Hair follicular keratinocyte (primary cell): ENCODE results near the gene SSR4. TPM values are rescaled to one million over a fixed set of nuclear protein-coding genes. Genes with fewer than 3 reads are reported as not detected.

Experiments used
- total RNA-seq: library from RNA; depleted of rRNA; stranded (reverse); fragments of >200 nt; gene quantifications from 2 replicates; pipeline ENCODE4 v1.2.3, GENCODE V29; 2015

SSR4 gene
- 192 and 305 TPM in 2 replicates for total RNA-seq

DNA sequence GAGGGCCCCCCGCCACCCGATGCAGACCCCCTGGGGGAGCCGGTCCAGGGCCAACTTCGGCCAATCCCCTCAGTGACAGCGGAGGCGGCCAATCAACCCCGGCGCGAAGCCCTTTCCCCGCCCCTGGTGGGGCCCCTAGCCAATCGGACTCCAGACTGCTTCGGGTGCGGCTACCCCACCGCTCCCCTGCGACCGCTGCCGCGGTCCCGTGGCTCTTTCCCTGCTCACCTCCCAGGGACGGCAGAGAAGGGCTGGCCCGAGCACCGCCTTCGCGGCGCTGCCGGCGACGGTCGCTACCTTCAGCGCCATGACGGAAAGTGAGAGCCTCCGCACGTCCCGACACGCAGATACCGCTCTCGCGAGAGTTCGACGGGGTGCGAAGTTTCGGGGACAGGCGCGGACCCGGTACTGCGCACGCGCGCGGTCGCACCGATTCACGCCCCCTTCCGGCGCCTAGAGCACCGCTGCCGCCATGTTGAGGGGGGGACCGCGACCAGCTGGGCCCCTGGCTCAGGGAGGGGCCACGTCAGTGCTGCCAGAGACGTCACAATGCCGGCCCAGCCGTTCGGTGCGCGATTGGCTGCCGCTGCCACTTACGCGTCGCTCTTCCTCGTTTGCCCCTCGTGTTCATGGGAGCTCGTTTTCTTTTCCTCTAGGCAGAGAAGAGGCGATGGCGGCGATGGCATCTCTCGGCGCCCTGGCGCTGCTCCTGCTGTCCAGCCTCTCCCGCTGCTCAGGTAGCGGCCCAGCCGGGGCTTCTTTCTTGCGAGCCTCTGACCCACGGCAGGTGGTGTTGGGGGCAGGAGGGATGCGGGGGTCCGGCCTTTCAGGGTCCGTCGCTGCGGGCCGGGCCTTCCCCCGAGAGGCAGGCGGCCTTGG lies at the start of gene SSR4, which contains the start of gene IDH3G:
SSR4 (plus strand) TSS at position 651 of the 879 bp plus-strand sequence; CDS start at position 671, 20 bp downstream.
IDH3G (minus strand) TSS at position 358 of the 879 bp plus-strand sequence; CDS start at position 309, 49 bp downstream.

DNA sequence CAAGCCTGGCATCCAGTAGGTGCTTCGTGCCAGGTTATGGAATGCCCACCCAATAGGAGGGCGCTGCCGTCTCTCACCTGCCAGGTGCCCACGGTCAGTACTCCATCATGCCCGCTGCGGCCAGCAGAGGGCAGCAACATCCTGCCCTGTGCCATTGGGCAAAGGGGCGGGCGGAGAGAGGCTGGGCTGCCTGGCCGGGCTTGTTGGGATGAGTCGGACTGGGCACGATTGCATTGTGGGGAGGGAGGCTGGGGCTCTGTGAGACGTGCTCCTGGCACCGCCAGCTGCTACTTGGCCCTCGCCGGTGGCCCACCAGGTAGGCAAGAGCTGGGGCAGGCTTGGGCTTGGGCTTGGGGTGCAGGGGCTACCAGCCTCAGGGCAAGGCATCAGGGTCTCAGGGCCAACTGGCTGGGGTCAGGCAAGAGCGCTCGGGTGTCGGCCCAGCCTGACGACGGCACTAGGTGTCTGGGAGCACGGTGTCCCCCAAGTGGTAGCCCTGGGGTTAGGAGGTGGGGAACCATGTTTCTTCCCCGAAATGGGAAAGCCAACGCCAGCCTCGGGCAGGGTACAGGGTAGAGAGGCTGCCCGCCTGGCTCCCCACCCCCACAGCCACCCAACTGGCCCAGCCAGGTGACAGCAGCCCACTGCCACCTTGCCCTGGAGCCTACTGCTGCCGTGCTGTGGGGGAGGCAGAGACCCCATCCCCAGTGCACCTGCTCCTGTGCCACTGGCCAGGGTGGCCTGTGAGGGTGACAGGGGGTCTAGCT lies 30.3 kb upstream of the SSR4 start, which contains the start of gene PLXNB3:
PLXNB3 (plus strand) TSS at position 261 of the 767 bp plus-strand sequence. CDS start 1,287 bp downstream, outside the sequence.

DNA sequence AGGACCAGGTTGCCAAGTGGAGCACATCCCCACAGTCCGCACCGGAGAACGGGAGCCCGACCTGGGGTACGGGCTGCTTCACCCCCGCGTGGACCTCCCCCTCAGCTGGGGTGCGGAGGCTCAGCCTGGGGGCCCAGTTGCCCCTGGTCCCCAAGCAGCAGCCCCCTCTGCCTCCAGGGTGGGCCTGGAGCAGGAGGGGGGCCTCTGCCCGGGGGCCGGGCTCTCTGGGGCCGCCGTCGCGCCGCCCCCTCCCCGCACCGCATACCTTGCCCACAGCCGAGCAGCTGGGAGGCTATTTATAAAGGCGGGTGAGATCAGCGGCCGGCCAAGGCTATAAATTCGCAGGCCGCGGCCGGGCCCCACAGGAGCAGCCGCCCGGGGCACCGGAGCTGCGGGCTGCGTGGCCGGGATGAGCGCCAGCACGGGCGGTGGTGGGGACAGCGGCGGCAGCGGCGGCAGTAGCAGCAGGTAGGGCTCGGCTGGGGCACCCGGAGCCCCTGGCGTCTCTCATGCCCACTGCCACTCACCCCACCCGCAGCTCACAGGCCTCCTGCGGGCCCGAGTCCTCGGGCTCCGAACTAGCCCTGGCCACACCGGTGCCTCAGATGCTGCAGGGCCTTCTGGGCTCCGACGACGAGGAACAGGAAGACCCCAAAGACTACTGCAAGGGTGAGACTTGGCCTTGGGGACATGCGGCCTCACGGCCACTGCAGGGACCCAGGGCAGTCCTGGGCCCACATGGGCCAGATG lies 13.6 kb upstream of the SSR4 start, which contains the start of gene SRPK3:
SRPK3 (plus strand) TSS at position 364 of the 750 bp plus-strand sequence; CDS start at position 410, 46 bp downstream.

DNA sequence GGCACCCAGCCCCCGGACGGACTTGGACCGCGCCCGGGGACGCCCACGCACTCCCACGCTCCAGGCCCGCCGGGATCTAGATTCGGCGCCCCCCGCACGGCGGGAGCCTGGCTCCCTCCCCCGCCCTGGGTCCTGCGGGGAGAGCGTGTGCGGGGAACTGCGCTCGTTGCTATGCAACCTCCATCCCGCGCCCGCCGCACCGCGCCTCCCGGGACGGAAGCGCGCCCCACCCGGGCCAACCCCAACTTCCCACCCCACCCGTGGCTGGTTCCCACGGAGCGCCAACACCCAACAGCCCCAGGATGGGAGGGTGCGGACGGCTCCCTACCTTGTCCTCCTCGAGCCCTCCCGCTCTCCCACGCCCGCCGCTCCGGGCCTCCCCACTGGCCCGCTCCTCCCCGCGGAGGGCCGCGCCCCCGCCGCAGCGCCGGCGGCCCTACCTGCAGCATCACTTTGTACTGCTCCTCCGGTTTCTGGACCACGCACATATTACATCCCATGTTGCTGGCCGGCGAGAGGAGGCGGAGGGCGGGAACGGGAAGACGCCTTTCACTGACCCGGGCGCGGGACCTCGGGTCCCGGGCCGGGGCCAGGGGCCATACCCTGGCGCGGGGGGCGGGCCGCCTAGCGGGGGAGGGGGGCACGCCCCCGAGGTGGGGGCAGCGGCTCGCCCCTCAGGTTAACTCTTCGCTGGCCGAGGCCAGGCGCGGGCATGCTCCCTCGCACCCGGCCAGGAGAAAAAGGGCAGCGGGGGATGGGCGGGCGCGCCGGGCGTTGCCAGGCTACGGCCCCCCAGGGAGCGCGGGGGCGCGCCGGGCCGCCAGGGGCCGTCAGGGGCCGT lies 35.6 kb downstream of the SSR4 start, which contains the start of gene PDZD4:
PDZD4 (minus strand) TSS at position 746 of the 841 bp plus-strand sequence; CDS start at position 500, 246 bp downstream.

Other genes starting within 250 kb of the SSR4 start
- gene CCNQ, start 195.5 kb upstream of the SSR4 start, total RNA-seq = 46.9 and 64.9 TPM in 2 replicates
- 2.5 and 2.9 TPM in 2 replicates for gene DUSP9, start 147.5 kb upstream of the SSR4 start, total RNA-seq
- not detected in 2 replicates for gene PNCK, start 120.9 kb upstream of the SSR4 start, total RNA-seq
- gene SLC6A8, start 106.7 kb upstream of the SSR4 start, total RNA-seq = 20.2 and 20.9 TPM in 2 replicates
- gene BCAP31, start 70.3 kb upstream of the SSR4 start, total RNA-seq = 181 and 206 TPM in 2 replicates
- 1.2 and 3.0 TPM in 2 replicates for gene ABCD1, start 69.8 kb upstream of the SSR4 start, total RNA-seq
- 5.2 and 5.4 TPM in 2 replicates for gene PLXNB3, start 30.4 kb upstream of the SSR4 start, total RNA-seq
- gene SRPK3, start 13.6 kb upstream of the SSR4 start, total RNA-seq = 0.11 TPM in 1 of 2 replicates, not detected in the other
- 71.1 and 76.5 TPM in 2 replicates for gene IDH3G, start 293 bp upstream of the SSR4 start, total RNA-seq
- 0.04 TPM in 1 of 2 replicates, not detected in the other for gene PDZD4, start 35.9 kb downstream of the SSR4 start, total RNA-seq
- gene L1CAM, start 91.5 kb downstream of the SSR4 start, total RNA-seq = 3.0 and 9.4 TPM in 2 replicates
- not detected in 2 replicates for gene AVPR2, start 110.0 kb downstream of the SSR4 start, total RNA-seq
- 0.84 and 2.0 TPM in 2 replicates for gene ARHGAP4, start 131.6 kb downstream of the SSR4 start, total RNA-seq
- gene NAA10, start 140.4 kb downstream of the SSR4 start, total RNA-seq = 138 and 185 TPM in 2 replicates
- gene RENBP, start 150.0 kb downstream of the SSR4 start, total RNA-seq = not detected in 2 replicates
- 31.3 and 38.8 TPM in 2 replicates for gene HCFC1, start 177.2 kb downstream of the SSR4 start, total RNA-seq
- gene TMEM187, start 178.1 kb downstream of the SSR4 start, total RNA-seq = 10.3 and 12.0 TPM in 2 replicates
- 136 and 159 TPM in 2 replicates for gene IRAK1, start 225.2 kb downstream of the SSR4 start, total RNA-seq